Dermis blood vessel endothelial cell (primary cell): ENCODE results near the gene CCDC107. TPM values are rescaled to one million over a fixed set of nuclear protein-coding genes. Genes with fewer than 3 reads are reported as not detected.
"Not testable (repeated sequence)": the region's sequence is repeated elsewhere in the genome, so short reads cannot be mapped to it uniquely, and the experiment has no call there.

Source experiments
- DNase-seq: peaks from one replicate; pipeline ENCODE4 v3.0.0; 2010
- total RNA-seq: library from RNA; depleted of rRNA; stranded (reverse); fragments of >200 nt; gene quantifications from 2 replicates; pipeline ENCODE4 v1.2.3, GENCODE V29; 2014

The CCDC107 gene
- total RNA-seq, 1 donor from 2014 or later: 12.4 TPM

DNA sequence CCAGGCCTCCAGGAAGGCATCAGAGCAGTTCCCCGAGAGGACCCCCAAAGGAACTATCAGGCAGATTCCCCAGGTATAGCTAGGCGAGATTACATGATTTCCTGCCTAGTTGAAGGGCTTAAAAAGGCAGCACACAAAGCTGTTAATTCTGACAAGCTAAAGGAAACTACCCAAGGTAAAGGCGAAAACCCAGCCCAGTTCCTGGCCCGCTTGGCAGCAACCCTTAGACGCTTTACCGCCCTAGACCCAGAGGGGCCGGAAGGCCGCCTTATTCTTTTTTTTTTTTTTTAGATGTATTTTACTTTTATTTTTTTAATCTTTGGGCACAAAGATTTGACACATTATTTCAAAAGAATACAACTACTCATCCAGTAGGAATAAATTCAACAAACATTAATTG, 19.3 kb upstream of the CCDC107 start:
- DNase-seq: not testable (repeated sequence)

DNA sequence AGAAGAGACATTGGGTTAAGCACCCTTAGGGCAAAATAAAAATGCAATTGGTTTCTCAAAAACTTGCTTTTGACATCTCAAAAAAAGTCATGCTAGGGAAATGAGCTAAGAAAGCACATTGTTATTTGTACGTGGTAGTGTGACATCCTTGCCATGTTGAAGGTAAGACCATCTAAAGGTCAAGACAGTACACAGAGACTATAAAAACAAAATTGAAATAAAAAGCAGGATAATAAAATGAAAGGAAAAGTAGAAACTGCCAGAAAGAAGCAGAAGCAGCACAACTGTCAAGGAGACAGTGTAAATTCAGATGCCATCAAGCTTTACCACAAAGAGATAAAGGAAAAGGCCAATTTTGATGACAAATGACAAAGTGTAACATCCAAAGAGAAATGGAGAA, 18.9 kb upstream of the CCDC107 start:
- not testable (repeated sequence) for DNase-seq

DNA sequence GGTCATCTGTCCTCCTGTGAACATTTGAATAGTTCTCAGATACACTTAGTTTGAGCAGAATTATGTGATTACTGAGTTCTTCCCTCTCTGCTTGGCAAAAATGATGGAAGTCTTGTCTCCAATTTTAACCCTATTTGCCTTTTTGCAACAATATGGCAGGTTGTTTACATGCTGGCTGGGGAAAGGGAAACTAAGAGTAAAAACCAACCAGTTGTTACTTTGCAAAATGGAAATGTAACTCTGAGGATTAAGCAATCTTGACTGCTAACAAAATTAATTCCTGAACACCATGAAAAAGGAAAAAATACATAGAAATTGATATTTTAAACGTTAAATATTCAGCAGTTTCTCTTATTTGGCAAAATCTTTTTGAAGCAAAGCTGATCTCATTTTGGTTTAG, 18.5 kb upstream of the CCDC107 start:
- DNase-seq: no peak

DNA sequence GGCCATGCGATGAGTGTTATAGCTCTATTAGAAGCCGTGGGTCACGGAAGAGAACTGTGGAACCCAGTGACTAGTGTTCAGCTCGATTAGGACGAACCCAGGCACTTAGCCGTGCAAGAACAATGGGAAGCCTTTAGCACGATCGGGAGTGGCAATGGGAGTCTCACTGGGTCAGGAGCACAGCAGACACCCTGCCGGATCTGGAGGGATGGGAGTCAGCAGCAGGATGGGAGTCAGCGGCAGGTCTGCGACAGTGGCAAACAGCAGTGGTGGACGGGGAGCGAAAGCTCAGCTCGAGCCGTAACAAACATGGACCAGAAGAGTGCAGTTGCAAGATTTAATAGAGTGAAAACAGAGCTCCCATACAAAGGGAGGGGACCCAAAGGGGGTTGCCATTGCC, 17.7 kb upstream of the CCDC107 start:
- not testable (repeated sequence) for DNase-seq

DNA sequence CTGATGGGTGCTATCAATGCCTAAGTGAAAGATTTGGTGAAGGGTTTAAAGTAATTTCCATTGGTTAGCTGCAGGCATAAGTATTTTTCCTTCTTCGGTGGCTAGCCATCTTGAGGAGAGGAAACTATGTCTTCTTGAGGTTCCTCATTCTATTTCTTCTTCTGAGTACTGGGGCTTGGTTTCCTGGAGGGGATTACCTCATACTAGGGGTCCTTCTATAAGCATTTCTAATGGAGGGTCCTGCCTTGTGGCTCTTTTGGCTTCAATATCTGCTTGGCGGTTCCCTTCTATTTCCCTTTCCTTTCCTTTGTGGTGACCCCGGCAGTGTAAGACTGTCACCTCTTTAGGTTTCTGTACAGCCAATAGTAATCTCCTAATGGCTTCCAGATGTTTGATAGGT, 16.6 kb upstream of the CCDC107 start:
- not testable (repeated sequence) for DNase-seq

DNA sequence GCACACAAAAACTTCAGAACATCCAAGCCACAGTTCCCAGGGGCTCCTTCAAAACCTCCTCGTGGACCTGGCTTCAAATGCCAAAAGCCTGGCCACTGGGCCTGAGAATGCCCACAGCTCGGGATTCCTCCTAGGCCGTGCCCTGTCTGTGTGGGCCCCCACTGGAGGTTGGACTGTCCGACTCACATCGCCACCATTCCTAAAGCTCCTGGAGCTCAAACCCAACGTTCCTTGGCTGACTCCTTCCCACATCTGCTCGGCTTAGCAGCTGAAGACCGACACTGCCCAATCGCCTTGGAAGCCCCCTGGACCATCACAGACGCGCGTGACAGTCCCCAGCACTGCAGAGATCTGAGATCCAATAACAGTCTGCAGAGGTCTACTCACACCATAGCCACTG, 15.0 kb upstream of the CCDC107 start:
- DNase-seq: no peak

DNA sequence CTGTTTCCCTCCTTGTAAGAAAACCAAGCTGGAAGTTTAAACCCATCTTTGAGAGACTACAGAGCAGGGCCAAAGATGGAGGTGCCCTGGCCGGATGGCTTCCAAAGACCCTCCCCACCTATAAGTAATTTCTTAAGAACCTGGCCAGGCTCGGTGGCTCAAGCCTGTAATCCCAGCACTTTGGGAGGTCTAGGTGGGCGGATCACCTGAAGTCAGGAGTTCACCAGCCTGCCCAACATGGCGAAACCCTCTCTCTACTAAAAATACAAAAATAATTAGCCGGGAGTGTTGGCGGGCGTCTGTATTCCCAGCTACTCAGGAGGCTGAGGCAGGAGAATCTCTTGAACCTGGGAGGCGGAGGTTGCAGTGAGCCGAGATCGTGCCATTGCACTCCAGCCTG, 12.4 kb upstream of the CCDC107 start:
- not testable (repeated sequence) for DNase-seq

DNA sequence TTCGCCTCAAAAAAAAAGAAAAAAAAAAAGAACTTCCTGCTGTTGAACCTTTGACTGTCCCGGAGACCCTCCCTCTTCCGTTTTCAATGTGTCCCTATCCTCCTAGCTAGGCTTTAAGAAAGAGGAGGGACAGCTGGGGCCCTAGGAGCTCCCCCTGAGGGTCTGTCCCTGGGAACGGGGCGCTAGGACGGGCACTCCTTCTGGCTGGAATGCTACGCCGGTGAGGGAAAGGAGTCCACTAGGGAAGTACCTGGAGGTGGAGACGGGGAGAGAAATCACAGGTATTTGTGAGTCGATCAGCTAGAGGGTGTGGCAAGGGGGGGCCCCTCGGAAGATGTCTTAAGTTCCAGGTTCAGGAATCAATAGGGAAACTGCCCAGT, 11.9 kb upstream of the CCDC107 start:
- no peak for DNase-seq

DNA sequence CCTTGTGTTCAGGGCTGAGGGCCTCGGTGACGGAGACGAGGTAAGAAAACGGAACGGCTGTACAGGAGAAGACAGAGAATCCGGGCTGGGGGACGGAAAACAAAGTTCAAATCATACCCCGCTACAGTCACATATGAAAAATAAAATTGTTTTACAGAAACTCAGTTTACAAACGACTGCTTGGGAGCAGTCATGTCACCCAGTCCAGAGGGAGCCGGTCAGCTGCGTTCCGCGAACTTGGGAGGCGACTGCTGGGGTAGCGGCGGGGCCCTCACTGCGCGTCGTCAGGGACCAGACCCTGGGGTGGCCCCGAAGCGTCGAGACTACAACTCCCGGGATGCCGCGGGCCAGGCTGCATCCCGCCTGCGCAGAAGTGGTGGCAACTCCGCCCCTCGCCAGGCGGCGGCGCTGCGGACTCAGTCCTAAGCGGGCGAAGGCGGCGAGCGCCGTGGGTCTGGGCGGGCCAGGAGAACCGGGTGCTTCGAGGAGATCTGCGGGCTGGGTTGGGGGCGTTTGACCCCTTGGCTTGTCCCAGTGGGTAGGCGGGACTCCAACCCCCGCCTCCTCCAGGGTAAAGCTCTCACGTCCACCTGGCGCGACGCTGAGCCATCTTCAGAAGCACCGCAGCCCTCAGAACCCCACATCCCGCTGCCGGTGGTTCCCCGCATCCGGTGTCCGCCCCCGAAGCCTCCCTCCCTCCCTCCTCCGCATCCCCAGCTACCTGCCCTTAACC, 11.4 kb upstream of the CCDC107 start:
- peak; percentile 91 for DNase-seq

DNA sequence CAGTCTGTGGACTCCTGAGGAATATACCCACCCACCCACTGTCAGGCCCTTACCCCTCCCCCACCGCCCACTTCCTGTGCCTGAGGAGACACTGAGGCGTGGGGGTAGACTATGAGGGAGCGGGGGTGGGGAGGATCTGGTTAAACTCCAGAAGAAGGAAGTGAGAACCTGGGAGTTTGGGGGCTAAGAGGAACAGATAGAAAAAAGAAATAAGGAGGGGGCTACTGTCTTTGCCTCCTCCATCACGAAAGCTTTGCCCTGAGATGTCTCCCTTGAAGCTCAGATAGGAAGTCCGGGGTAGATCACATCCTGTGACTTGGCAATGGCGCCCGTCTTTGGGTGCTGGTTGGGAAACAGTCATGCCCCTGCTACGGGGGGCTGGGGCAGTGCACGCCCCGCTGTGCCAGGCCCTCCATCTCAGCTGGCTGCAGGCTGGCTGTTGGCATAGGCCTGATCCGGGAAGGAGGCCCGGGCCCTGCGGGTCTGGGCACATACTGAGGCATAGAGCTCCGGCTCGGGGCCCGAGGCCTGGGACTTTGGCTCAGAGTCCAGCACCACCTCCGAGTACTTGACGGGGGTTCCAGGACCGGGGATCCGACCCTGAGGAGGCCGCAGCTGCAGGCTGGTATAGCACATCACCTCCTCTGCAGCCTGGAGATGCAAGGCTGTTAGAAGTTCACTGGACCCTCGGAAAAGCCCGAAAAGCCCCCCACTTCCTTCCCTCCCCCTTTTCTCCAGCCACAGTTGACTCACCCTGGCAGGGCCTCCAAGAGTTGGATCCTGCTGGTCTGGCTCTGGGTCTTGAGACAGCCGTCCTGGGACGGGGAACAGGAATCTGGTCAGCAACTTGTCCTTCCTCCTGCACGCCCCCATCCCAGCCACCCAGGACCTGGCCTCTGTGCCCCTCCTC, 8.4 kb upstream of the CCDC107 start:
- DNase-seq: no peak

DNA sequence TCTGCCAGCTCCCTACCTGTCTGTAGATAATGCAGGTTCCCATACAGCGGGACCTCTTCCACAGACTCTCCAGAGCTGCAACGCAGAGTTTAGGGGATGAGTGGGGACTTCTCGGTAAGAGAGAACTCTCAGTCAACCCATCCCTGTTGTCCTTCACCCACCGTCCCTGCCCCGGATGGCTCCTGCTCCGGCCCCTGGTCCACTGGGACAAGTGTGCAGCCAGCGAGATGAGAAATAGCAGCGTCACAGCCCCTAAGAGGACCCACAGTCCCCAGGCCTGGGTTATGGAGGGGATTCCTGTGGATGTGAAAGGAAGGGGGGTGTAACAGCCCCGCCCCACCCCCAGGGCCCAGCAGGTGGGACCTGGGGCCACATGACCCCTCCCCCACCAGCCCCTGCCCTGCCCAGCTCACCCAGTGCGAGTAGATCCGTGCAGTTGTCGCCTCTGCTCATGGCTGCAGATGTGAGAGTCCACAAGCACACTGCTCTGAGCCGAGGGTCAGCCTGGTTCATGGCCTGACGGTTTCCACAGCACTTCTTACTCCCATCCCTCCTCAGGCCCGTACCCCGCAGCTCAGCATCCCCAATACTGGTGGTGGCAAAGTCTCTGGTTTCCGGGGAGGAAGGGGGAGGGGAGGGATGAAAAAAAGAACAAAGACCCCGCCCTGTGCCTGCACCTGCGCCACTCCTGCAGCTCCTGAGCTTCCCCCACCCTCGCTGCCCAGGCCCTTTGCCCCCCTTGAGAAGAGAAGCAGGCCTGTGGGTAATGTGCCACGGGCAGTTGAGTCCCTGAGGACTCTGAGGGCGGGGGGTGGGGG, 7.5 kb upstream of the CCDC107 start, which contains the start of gene SIT1:
SIT1 (minus strand) TSS at position 591 of the 818 bp plus-strand sequence; CDS start at position 513, 78 bp downstream.
- DNase-seq: no peak

DNA sequence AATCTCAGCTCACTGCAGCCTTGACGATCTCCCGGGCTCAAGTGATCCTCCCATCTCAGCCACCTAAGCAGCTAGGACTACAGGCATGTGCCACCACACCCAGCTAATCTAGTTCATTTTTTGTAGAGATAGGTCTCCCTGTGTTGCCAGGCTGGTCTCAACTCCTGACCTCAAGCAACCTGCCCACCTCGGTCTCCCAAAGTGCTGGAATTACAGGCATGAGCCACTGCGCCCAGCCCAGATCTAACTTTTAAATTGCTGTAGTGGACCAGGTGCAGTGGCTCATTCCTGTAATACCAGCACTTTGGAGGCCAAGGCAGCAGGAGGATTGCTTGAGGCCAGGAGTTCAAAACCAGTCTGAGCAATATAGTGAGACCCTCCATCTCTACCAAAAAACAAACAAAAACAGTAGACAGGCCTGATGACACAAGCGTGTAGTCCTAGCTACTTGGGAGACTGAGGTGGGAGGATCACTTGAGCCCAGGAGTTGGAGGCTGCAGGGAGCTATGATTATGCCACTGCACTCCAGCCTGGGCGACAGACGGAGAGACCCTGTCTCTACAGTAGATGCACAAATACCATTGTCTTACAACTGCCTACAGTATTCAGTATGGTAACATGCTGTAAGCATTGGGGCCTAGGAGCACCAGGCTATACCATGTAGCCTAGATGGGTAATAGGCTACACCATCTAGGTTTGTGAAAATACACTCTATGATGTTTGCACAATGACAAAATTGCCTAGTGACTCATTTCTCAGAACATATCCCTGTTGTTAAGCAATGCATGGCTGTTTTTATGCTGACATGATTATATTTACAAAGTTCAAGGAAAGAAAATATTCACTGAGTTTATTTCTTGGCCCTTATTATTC, 5.9 kb upstream of the CCDC107 start:
- no peak for DNase-seq

DNA sequence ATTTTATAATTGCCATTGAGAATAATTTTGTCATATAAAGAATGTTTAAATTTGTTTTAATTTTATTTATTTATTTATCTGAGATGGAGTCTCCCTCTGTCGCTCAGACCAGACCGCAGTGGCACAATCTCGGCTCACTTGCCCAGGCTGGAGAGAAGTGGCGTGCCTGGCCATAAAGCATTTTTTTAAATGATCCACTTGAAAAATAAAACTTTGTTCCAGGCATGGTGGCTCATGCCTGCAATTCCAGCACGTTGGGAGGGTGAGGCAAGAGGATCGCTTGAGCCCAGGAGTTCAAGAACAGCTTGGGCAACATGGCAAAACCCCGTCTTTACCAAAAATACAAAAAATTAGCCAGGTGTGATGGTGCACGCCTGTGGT, 5.3 kb upstream of the CCDC107 start:
- DNase-seq: no peak

DNA sequence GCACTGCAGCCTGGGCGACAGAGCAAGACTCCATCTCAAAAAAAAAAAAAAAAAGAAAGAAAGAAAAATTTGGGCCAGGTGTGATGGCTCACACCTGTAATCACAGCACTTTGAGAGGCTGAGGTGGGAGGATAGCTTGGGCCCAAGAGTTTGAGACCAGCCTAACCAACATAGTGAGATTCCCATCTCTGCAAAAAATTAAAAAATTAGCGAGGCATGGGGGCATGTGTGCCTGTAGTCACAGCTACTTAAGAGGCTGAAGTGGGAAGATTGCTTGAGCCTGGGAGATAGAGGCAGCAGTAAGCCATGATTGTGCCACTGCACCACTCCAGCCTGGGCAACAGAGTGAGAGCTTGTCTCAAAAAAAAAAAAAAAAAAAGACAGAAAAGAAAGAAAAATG, 4.5 kb upstream of the CCDC107 start:
- no peak for DNase-seq

DNA sequence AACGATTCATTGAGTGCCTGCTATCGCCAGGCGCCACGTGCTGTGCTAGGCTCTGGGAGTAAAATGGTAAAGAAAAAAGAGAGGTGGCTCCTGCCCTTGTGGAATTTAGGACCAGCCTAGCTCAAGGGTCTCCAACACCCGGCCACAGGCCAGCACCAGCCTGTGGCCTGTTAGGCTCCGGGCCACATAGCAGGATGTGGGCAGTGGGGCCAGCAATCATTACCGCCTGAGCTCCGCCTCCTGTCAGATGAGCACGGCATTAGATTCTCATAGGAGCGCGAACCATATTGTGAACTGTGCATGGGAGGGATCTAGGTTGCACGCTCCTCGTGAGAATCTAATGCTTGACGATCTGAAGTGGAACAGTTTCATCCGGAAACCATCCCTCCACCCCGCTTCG, 1.7 kb upstream of the CCDC107 start:
- DNase-seq: no peak

DNA sequence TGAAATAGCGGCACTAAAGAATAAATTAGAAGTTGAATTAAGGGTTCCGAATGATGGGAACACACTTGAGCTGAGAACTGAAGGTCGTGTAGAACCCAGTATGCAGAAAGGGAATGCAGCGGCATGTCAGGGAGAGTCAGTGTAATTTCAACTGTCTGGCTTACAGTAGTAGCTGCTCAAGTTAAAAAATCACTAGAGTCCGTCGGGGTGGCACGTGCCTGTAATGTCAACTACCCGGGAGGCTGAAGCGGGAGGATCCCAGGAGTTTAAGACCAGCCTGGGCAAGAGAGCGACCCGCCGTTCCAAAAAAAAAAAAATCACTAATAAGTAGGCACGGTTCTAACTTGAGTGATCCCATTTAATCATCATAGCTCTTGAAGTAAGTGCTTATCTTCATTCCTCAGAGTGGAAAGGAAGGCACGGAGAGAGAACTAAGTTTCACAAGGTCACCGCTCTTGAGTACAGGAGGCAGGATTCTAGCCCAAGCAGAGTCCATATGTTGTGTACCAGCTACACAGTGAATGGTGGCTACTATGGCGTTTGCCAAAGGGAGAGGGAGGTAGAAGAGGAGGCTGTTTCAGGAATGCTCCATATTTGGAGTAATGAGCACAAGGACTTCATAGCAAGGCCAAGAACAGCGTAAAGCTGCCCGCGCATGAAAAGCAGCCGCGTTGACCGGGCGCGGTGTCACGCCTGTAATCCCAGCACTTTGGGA, 1.1 kb upstream of the CCDC107 start:
- DNase-seq: no peak

DNA sequence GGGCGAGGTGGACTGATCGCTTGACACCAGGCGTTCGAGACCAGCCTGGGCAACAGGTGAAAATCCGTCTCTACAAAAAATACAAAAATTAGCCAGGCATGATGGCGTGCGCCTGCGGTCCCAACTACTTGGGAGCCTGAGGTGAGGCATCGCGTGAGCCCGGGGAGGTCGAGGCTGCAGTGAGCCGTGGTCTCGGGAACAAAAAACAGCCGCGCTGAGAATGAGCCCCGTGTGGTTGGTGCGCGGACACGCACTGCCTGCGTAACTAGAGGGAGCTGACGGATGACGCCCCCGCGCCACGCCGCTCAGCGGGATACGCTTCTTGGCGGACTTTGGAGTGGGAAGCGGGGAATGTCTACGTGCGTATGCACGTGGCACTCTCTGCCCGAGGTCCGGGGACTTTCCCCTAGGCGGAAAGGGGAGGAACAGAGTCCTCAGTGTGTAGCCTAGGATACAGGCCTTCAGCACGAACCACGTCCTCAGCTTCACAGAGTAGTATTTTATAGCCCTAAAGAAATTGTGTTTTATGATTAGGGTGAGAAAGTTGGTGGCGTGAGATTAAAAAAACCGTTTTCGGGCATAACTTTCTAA, 451 bp upstream of the CCDC107 start, which contains the start of gene RMRP:
RMRP (minus strand) TSS at position 474 of the 591 bp plus-strand sequence.
- peak; percentile 99 for DNase-seq

DNA sequence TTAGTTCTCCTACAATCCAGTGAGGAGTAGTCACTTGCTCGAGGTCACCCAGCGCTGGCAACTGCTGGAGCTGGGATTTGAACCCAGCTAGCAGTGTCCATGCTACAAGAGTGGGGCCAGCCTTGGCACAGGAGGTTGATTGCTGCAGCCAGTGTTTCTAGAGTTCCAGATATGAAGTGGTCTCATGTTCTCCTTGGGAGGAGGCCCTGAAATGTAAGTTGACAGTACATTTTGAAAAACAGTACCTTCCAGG, 802 bp downstream of the CCDC107 start:
- peak; percentile 58 for DNase-seq

DNA sequence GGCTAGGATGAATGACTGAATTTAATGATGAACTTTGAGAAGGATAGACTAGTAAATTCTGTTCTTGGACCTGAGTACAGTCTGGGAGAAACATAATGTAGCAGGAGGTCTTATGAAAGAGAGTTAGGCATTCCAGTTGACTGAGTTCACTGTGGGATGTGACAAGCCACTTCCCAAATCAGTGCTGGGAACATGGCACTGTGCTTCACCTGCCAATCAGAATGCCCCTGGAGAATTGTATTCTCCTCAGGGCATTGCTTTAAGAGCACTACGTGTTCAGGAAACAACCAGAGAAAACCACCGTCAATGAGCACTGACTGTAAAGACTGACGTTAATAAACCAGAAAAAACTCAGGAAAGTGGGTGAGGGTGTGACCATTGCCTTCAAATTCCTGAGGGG, 1.2 kb downstream of the CCDC107 start:
- peak; percentile 38 for DNase-seq

DNA sequence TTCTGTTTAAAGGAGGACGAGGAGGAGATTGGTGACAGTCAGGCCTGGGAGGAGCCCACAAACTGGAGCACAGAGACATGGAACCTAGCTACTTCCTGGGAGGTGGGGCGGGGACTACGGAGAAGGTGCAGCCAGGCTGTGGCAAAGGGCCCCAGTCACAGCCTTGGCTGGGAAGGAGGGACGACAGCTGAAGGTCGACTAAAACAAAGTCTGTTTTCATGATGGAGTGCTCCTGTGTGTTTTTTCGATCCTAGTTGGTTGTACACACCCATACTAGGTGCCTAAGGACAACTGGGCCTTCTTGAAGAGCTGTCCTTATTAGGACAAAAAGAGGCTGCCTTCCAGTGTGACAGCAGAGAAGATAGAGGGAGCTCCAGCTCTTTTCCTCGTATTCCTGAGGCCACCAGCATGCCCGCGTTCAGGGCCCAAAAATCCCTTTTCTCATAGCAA, 2.9 kb downstream of the CCDC107 start:
- DNase-seq: peak; percentile 30

DNA sequence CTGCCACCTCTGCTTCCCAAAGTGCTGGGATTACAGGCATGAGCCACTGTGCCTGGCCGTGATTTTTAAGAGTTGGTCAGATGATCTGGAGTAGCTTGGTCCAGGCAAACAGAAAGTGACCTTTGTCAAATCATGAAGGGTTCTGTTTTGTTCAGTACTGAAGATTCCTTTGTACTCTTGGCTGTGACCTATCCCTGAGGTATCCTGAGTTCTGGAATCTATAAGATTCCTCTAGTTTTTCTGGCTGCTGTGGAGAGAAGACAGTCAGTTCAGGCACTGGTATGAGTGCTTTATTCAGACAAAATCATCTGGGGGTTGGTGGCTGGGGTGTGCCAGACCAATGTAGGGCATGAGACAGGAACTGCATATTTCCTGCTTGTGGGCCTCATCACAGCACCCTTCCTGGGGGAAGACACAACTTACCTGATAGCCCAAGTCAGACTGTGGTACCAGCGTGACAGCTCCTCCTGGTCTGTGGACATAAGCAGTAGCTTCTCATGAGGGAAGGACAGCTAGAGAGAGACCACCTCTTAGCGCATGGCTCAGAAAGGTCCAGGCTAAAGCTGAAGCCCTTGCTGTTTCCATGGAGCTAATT, 3.8 kb downstream of the CCDC107 start:
- DNase-seq: no peak
